Vagina (tissue), 2 donors: ENCODE data around the gene ZNF521. TPM values are rescaled to one million over a fixed set of nuclear protein-coding genes. Genes with fewer than 3 reads are reported as not detected.

Source experiments
- DNase-seq, 2 donors: peaks; one replicate each; pipeline ENCODE4 v3.0.0-alpha.2; 2017; ENCODE audit errors: extremely low spot score in 2 of 2
- H3K27ac ChIP-seq: fragments of 200-600 bp; sonication (generic); one replicate; pipeline ENCODE4 v1.5.1; 2019
- H3K27me3 ChIP-seq: fragments of 200-600 bp; sonication (generic); one replicate; pipeline ENCODE4 v1.5.1; 2019
- H3K36me3 ChIP-seq, 2 donors: fragments of 200-600 bp; sonication (generic); one replicate each; pipeline ENCODE4 v1.5.1; 2017 to 2019
- H3K4me1 ChIP-seq: fragments of 200-600 bp; sonication (generic); one replicate; pipeline ENCODE4 v1.5.1; 2019
- H3K4me3 ChIP-seq, 2 donors: fragments of 200-600 bp; sonication (generic); 1 replicate in 1 of 2; 2 replicates in 1 of 2; pipeline ENCODE4 v1.5.1; 2016 to 2019
- H3K9me3 ChIP-seq: fragments of 200-600 bp; sonication (generic); one replicate; pipeline ENCODE4 v1.5.1; 2019
- CTCF ChIP-seq, 3 experiments: fragments of 450-650 bp in 2 of 3; fragments of 200-600 bp in 1 of 3; sonication (generic) in 1 of 3; IDR thresholded peaks; one replicate each; pipeline ENCODE4 v1.5.1; 2017 to 2019; ENCODE audit warnings: antibody characterized with exemption in 3 of 3, mild to moderate bottlenecking in 2 of 3, moderate library complexity in 2 of 3
- POLR2A ChIP-seq, 2 donors: fragments of 450-650 bp; IDR thresholded peaks; one replicate each; pipeline ENCODE4 v1.6.1; 2017; ENCODE audit warnings: antibody characterized with exemption in 2 of 2, mild to moderate bottlenecking in 2 of 2, moderate library complexity in 2 of 2
- POLR2AphosphoS5 ChIP-seq, 2 donors: sonication (generic); formaldehyde crosslinking; IDR thresholded peaks; one replicate each; pipeline ENCODE4 v1.9.0; 2017; ENCODE audit warnings: antibody characterized with exemption in 2 of 2, mild to moderate bottlenecking in 2 of 2, low read depth in 1 of 2; ENCODE audit not compliant: insufficient read depth in 1 of 2
- intact Hi-C: fragments of 100-400 bp; cut with DNase I; formaldehyde crosslinking; loops from one replicate; pipeline ENCODE4 v1.15.1; 2023
- total RNA-seq: library from RNA; depleted of rRNA; stranded (reverse); fragments of >200 nt; gene quantifications from one replicate; pipeline ENCODE4 v1.2.3, GENCODE V29; 2016

Gene ZNF521
- total RNA-seq, 1 donor from 2014 or later: 18.7 TPM

DNA sequence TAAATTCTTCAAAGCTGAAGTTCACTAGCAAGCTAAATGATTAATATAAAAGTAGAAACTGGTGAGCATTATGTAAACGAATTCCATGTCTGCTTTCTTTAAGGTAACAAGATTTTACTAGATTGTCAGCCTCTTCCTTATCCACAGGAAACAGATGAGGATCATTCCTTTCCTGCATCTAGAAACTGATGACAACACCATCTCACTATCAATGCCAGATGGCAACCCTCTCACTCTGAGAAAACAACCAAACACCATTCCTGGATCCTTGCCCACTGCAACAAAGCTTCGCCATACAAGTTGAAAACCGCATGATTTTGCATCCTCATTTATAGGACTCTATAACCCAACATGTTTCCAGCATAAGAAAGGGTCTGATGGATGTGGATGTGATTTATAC lies 122.9 kb downstream of the ZNF521 start:
- intact Hi-C loops: no loop called here
- no peak overlapping the region for H3K4me3 ChIP-seq
- TF ChIP-seq POLR2AphosphoS5 (IDR thresholded peaks at IDR 0.05; ENCODE audit: insufficient read depth in 1 of 2, low read depth in 1 of 2): peak in 1 of 2 donors; percentile 62
- no peak for TF ChIP-seq POLR2A (IDR thresholded peaks at IDR 0.05)
- H3K27me3 ChIP-seq: no peaks in the 10 kb centered on the region
- H3K27ac ChIP-seq: peak overlapping the region; percentile 22
- H3K36me3 ChIP-seq: no peaks in the 10 kb centered on the region
- no peak for DNase-seq
- peaks cover 18% of the 10 kb centered on the region for H3K4me1 ChIP-seq
- H3K9me3 ChIP-seq: no peaks in the 10 kb centered on the region

- no peak overlapping the region for H3K4me3 ChIP-seq
- no peaks in the 10 kb centered on the region for H3K9me3 ChIP-seq
- intact Hi-C loops: no loop called here
- H3K27me3 ChIP-seq: no peaks in the 10 kb centered on the region
- H3K27ac ChIP-seq: no peak overlapping the region
- H3K36me3 ChIP-seq: no peaks in the 10 kb centered on the region
- no peak for TF ChIP-seq POLR2AphosphoS5 (IDR thresholded peaks at IDR 0.05; ENCODE audit: insufficient read depth in 1 of 2, low read depth in 1 of 2)
- TF ChIP-seq POLR2A (IDR thresholded peaks at IDR 0.05): no peak
- TF ChIP-seq CTCF (IDR thresholded peaks at IDR 0.05): no peak
- peaks cover 18% of the 10 kb centered on the region for H3K4me1 ChIP-seq
- no peak for DNase-seq
These were observed 123.6 kb downstream of the ZNF521 start for GRCh38 chr18:25228410-25228809.

GRCh38 chr18:25225151-25225550 lies 126.8 kb downstream of the ZNF521 start:
- DNase-seq: no peak
- no peaks in the 10 kb centered on the region for H3K27me3 ChIP-seq
- intact Hi-C loops: no loop called here
- no peaks in the 10 kb centered on the region for H3K36me3 ChIP-seq
- no peak overlapping the region for H3K27ac ChIP-seq
- peaks cover 2% of the 10 kb centered on the region for H3K4me1 ChIP-seq
- TF ChIP-seq POLR2A (IDR thresholded peaks at IDR 0.05): no peak
- TF ChIP-seq CTCF (IDR thresholded peaks at IDR 0.05): no peak
- no peak for TF ChIP-seq POLR2AphosphoS5 (IDR thresholded peaks at IDR 0.05; ENCODE audit: insufficient read depth in 1 of 2, low read depth in 1 of 2)
- no peak overlapping the region for H3K4me3 ChIP-seq
- no peaks in the 10 kb centered on the region for H3K9me3 ChIP-seq

DNA sequence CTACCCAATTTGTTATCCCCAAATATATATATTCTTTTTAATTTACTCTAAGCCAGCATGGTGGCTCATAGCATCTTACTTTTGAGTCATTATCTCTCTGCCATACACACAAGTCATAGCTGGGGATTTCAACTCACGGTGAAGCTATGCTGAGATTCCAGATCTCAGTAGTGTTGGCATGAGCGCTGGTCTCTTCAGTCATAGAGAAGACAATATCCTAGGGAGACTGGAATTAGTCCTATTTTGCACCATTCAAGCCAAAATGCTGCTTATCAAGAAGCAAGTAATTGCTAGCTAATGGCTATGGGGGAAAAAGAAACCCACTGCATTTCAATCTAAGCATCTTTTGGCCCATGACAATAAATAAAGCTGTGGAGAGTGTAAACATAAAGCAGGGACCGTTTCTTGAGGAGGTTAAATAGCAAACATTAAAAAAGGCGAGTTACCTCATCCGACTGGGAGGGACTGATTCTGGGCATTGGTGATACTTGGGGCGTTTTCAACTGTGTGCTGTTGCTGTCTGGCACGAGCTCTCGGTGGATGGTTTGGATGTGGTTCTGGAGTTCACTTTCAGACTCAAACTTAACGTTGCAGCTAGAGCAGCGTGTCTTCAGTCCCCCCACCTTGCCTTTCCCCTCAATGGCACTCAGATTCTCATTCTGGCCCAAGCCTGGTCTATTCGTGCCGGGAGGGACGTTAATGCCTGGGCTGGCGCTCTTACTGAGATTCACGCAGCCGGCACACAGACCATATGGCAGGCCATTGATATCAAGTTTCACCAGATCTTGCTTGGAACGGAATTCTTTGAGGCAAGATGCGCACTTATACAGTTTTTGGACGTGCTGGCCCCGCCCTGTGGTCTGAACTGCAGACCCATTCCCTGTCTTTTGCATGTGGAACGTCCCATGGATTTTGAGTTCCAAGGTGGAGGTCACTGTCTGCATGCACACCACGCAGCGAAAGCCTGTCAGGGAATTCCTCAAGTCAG lies 127.8 kb downstream of the ZNF521 start:
- DNase-seq: no peak
- no peak overlapping the region for H3K4me3 ChIP-seq
- TF ChIP-seq CTCF (IDR thresholded peaks at IDR 0.05): no peak
- no peak for TF ChIP-seq POLR2AphosphoS5 (IDR thresholded peaks at IDR 0.05; ENCODE audit: insufficient read depth in 1 of 2, low read depth in 1 of 2)
- TF ChIP-seq POLR2A (IDR thresholded peaks at IDR 0.05): no peak
- H3K27me3 ChIP-seq: no peaks in the 10 kb centered on the region
- no peaks in the 10 kb centered on the region for H3K4me1 ChIP-seq
- intact Hi-C loops: no loop called here
- no peaks in the 10 kb centered on the region for H3K36me3 ChIP-seq
- H3K27ac ChIP-seq: no peak overlapping the region
- no peaks in the 10 kb centered on the region for H3K9me3 ChIP-seq

DNA sequence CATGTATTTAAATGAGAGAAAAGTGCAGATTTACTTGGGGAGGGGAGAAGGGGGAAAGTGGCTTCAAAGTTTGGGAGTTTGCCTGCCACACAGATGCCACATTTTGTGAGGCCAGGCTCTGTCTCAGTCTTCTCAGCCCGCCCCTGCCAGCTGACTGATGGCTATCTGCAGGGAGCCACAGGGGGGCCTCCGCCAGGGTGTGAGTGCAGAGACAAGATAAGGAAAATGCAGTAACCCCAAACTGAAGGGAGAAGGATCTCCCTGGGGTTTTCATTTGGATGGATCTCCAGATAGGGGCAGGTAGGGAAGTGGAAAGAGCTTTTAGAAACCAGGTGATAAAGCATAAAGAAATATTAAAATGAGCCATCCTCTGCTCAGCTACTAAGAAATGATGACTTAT lies 128.8 kb downstream of the ZNF521 start:
- no peak overlapping the region for H3K27ac ChIP-seq
- no peaks in the 10 kb centered on the region for H3K4me1 ChIP-seq
- no peak for DNase-seq
- intact Hi-C loops: no loop called here
- H3K9me3 ChIP-seq: no peaks in the 10 kb centered on the region
- no peak overlapping the region for H3K4me3 ChIP-seq
- H3K27me3 ChIP-seq: no peaks in the 10 kb centered on the region
- TF ChIP-seq CTCF (IDR thresholded peaks at IDR 0.05) (no peak), POLR2A (IDR thresholded peaks at IDR 0.05) (no peak), POLR2AphosphoS5 (IDR thresholded peaks at IDR 0.05; ENCODE audit: insufficient read depth in 1 of 2, low read depth in 1 of 2) (no peak)
- no peaks in the 10 kb centered on the region for H3K36me3 ChIP-seq
